CD4-positive, alpha-beta T cell treated with Interleukin-12 subunit alpha and Interleukin-12 subunit beta, for 1 hour (primary cell): Measurements from ENCODE around the gene PDYN.
A peak's percentile ranks its signal among the peaks of the same experiment; 100 is the strongest.
"Not testable (repeated sequence)": the region's sequence is repeated elsewhere in the genome, so short reads cannot be mapped to it uniquely, and the experiment has no call there.

Source experiments
- DNase-seq: peaks from one replicate; pipeline ENCODE4 v3.0.0-alpha.2; 2020

Gene PDYN

GRCh38 chr20:1993986-1994385, at the start of gene PDYN:
PDYN (minus strand) TSS chr20:1994058; CDS start chr20:1983084, 10,974 bp downstream.
- DNase-seq = no peak

DNA sequence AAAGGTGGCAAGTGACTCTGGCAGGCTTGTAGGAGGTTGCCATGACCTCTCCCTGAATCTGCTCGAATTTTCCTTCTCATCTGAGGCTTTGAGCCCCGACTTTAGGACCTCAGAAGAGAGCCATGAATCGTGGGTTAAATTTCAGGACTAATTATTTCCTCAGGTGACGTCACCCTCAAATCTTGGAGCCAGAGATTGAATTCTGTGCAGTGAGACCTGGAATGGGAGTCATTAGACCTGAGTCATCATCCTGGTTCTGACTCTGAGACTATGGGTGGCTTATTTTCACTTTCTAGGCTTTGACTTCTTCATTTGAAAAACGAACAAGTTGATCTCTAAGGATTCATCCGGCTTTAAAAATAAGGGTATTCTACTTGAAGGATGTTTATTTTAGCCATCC, 48.5 kb upstream of the PDYN start:
- no peak for DNase-seq

GRCh38 chr20:2038161-2038560, 44.3 kb upstream of the PDYN start:
- no peak for DNase-seq

GRCh38 chr20:2037296-2037914, 43.5 kb upstream of the PDYN start:
- DNase-seq = no peak

- DNase-seq = not testable (repeated sequence)
Observed at GRCh38 chr20:2036357-2036756, 42.5 kb upstream of the PDYN start.

DNA sequence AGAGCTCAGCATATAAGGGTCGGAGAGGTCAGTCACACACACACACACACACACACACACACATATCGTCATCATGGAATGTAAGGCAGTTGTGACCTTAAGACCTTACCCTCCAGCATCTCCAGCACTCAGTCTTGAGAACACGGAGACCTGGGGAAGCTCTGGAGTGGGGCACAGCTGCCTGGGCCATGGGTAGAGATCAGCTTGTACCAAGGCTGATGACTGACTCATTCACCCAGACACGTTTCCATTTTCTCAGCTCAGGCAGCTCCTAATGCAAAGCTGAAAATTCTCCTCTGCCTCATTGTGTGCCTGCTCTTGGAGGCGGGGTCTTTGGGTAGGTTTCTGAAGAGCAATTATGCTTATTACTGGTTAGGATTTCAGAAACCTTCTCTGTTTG, 38.3 kb upstream of the PDYN start:
- no peak for DNase-seq

GRCh38 chr20:2026514-2026913, 32.7 kb upstream of the PDYN start:
- DNase-seq = no peak

DNA sequence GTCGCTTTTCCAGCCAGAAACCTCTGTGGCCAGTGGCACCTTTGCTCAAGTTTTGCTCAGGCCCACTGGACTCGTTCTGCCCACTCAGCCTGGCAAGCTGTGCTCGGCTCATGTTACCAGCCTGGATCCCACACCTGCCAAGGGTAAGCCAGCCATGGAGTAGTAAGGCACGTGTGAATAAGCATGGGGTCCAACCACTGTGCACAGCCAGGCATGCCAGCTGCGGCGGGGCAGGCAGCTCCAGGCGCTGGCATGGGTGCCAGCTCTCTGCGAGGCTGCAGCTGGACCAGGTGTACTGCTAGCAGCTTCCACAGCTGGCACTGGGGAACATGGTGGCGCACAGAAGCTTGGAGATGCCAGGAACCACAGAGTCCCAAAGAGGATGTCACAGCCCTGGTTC, 32.1 kb upstream of the PDYN start:
- DNase-seq = no peak

DNA sequence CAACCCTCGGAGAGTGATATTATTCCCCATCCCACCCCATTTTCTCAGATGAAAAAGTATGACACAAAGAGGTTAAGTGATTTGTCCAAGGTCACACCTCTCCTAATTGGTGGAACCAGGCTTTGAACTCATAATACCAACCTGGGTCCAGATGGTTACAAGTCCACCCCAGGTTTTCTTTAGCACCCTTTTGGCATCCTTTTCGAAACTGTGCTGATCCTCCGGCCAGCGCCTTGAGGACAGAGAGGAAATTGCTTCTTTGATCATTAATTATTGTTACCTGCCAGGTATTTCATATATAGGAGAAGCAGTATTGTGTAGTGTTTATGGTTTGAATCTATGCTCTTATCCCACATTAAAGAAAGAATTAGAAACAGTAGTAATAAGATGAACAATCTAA, 29.3 kb upstream of the PDYN start:
- DNase-seq = no peak

DNA sequence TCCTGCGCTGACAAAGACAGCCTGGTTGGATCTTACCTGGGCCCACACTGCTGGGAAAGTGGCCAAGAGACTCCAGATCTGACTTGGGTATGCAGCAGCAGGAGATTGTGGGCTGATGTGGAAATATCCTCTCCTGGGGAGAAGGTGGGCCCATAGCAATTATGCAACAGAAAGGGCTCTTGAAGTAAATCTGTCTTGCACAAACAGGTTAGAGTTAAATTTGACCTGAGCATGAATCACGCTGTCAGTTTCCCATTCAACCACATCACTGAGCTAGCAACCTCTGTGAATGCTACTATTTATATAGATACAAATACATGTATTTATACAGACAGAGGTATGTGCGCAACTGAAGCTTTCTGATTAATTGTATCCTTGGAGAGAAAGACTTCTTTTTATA, 28.3 kb upstream of the PDYN start:
- DNase-seq = no peak

DNA sequence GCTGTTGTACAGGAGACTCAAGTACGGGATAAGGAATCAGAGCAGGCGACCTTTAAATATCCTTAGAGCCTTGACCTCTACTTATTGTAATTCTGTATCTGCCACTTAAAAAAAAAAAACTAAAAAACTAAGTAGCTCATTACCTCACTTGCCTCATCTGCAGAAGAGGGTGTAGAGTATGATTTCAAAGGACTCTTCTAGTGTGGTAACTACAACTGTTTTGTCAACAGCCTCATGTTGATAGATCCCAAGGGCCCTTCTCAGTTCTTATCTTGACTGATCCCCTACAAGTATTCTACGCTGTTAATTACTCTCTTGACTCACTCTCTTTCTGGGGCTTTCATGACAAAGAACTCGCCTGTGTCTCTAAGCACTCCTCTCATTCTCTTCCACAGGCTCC, 16.7 kb upstream of the PDYN start:
- DNase-seq = no peak

DNA sequence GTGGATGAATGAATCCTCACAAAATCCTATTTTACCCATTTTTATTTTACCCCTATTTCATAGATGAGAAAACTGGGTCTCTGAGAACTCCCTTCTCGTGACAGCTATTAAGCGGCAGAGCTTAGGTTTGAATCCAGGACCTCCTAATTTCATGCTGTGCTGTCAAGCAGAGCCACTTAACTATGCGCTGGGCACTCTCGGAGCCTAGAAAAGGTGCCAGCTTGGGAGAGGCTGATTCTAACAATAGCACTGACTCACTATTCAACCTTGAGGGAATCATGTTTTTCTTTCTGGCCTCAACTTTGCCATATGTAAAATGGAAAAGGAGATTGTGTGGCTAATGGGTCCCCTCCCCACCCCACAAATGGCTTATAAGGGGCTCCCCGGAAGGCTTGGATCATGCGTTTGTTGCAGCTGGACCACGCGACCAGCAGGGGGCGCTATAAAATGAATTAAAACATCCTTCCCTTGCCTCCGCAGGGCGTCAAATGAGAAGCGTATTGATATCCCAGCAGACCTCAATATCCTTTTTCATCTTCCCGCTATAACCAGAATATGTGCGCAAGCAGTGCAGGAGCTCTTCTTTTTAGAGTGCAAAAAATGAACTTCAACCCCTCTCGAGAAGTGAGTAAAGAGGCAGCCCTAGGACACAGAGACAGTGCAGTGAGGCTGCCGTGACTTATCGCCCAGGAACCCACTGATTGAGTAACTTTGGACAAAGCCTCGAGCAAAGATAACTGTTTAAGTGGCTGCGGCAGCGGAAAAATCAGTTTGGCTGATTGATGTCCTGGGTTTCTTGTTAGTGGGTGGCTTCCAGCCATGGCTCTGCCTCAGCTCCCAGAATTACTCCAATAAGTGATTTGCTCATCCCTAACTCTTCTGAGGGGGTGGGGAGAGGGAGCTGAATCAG, 12.8 kb upstream of the PDYN start:
- peak; percentile 28 for DNase-seq

- peak; percentile 49 for DNase-seq
Observed at GRCh38 chr20:2005831-2006426, 12.1 kb upstream of the PDYN start.

- no peak for DNase-seq
Observed at GRCh38 chr20:2005359-2005758, 11.5 kb upstream of the PDYN start.

- DNase-seq = no peak
Observed at GRCh38 chr20:2004171-2004570, 10.3 kb upstream of the PDYN start.

- no peak for DNase-seq
Observed at GRCh38 chr20:2002365-2002764, 8.5 kb upstream of the PDYN start.

GRCh38 chr20:2001119-2001518, 7.3 kb upstream of the PDYN start:
- no peak for DNase-seq

DNA sequence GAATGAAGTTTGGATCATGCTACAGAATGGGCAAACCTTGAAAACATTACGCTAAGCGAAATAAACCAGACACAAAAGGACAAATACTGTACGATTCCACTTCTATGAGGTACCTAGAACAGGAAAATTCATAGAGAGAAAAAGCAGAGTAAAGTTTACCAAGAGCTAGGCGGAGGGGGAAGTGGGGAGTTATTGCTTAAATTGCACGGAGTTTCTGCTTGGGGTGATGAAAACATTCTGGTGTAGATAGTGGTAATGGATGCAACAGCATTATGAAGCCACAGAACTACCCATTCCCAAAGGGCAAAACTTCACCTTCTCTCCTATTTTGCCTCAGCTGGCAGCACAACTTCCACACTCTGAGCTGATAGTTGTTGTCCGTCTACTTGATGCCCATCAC, 6.4 kb upstream of the PDYN start:
- DNase-seq = no peak

GRCh38 chr20:1998715-1999114, 4.9 kb upstream of the PDYN start:
- no peak for DNase-seq

GRCh38 chr20:1998193-1998520, 4.3 kb upstream of the PDYN start:
- no peak for DNase-seq

DNA sequence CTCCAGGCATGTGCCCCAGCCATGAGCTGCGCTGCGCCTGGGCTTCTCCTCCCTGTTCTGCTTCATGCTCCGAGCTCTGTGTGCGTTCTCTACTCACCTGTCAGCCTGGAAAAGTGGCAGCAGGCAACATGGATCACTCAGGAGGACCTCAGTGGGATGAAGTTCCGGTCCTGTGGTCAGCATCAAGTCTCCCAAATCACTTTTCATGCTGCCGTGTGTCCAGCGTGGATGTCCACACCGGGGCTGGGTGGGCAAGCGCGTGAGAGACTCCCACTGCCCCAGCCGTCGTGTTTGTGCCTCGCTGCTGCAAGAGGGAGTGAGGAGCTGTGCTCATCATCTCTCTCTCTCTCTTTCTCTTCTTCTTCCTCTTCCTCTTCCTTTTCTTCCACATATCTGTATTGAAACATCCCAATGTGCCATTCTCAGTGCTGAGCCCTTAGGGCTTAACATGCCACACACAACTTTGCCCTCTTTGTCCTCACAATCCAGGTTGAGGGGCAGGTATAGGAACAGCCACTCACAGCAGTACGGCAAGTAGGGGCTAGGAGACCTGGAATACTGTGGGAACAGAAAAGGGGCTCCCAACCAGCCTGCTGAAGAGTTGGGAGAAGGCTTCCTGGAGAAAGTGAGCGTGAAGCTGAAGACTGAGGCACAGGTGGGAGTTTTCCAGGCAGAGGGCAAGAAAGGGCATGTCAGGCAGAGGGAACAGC, 3.8 kb upstream of the PDYN start:
- no peak for DNase-seq

GRCh38 chr20:1995531-1996310, 1.9 kb upstream of the PDYN start:
- DNase-seq = no peak

GRCh38 chr20:1994627-1995026, 769 bp upstream of the PDYN start:
- no peak for DNase-seq
